SK-N-MC (cell line): ENCODE measurements around the gene TRIM46.

Experiments
- EZH2 ChIP-seq: fragments of 200-600 bp; sonication (generic); IDR thresholded peaks from one replicate; pipeline ENCODE4 v1.6.1; 2017; ENCODE audit warnings: antibody characterized with exemption
- POLR2AphosphoS5 ChIP-seq: IDR thresholded peaks from 2 replicates; pipeline ENCODE4 v1.6.1; 2012; ENCODE audit warnings: mild to moderate bottlenecking, low read depth, low read length, borderline replicate concordance

DNA sequence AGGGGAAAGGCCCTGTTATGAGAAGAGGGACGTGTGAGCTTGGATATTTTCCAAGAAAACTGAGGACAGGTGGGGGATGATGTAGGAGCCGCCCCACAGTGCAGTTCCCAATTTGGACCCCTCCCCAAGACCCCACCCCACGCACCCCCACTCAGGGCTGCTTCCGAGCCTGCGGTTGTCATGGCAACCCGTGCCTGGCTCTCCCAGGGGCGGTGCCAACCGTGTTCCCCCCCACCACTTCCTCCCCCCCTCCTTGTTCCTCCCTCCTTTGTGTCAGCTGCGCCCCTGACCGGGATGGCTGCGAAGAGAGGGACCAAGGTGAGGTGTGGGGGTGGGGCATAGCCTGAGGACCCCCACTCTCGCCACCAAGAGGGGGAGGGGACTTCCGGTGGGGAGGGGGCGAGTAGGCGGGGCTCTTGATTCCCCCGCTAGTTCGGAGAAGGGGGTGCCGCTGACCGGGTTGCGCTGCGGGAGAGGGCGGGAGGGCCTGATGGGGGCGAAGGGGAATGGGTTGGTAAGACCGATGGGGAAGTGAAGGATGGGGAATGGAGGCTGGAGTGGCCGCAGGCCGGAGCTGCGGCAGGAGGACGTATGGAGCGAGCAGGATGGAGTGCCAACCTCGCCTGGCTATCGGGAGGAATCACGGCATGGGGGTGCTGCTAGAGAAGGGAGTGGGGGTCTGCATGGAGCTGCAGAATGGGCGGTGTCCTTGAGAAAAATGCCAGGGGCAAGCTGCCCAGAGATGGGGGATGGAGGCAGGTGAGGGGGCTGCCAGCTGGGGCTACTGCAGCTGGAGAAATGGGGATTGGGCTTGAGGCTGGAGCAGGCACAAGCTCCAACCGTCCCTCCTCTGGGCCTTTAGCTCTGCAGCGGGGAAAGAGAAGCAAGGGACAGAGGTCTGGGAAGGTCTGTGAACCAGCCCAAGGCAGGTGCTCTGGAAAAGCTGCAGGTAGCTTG is 953 bp downstream of the TRIM46 start:
- TF ChIP-seq POLR2AphosphoS5: no peak
- no peak for TF ChIP-seq EZH2
